ENCODE results near the gene MPDU1. TPM values are rescaled to one million over a fixed set of nuclear protein-coding genes. Genes with fewer than 3 reads are reported as not detected.

MPDU1 gene
- total RNA-seq, 1 experiment from 2014 or later, result 57.0 TPM

- TF ChIP-seq ZNF425 (CRISPR knock-in tag; conservative IDR thresholded peaks at IDR 0.05), result no peak
These were observed 7.7 kb upstream of the MPDU1 start (continued) for GRCh38 chr17:7575959-7576358.

GRCh38 chr17:7576432-7576937 lies 7.2 kb upstream of the MPDU1 start:
- no peak for DNase-seq (ENCODE audit: low spot score)
- no peak for ATAC-seq
- Mint-ChIP-seq H3K27ac (peak overlapping the region; percentile 87), H3K9me3 (no peaks in the 10 kb centered on the region), H3K36me3 (peaks cover 59% of the 10 kb centered on the region), H3K4me1 (peaks cover 59% of the 10 kb centered on the region), H3K4me3 (peak overlapping the region; percentile 16; the same call in 1 of the 2 replicates), H3K27me3 (ENCODE audit: low read depth) (no peaks in the 10 kb centered on the region)
- CTCF ChIA-PET, result interaction anchor here (1.6 kb wide), 1 partner anchor 11 kb away, joined by 4 read pairs; no protein-coding TSS in a partner anchor
- TF ChIP-seq AR (CRISPR knock-in tag; IDR thresholded peaks at IDR 0.05) (peak; percentile 60; the same call in 1 of the 2 replicates), OVOL2 (CRISPR knock-in tag; IDR thresholded peaks at IDR 0.05; ENCODE audit: borderline replicate concordance) (no peak), ZNF671 (CRISPR knock-in tag; IDR thresholded peaks at IDR 0.05) (peak; percentile 49), PRRX2 (CRISPR knock-in tag; IDR thresholded peaks at IDR 0.05) (peak; percentile 14), JAZF1 (CRISPR knock-in tag; IDR thresholded peaks at IDR 0.05) (no peak), USF1 (CRISPR knock-in tag; IDR thresholded peaks at IDR 0.05) (no peak)
- POLR2A ChIA-PET, result interaction anchor here (1.1 to 1.3 kb wide), 2 partner anchors 8 to 19 kb away, joined by 3 read pairs; no protein-coding TSS in a partner anchor

- Mint-ChIP-seq H3K27ac (peak overlapping the region; percentile 87), H3K9me3 (no peaks in the 10 kb centered on the region), H3K36me3 (peaks cover 59% of the 10 kb centered on the region), H3K4me1 (peaks cover 64% of the 10 kb centered on the region), H3K4me3 (no peak overlapping the region), H3K27me3 (ENCODE audit: low read depth) (no peaks in the 10 kb centered on the region)
- no peak for ATAC-seq
- ChIA-PET CTCF (interaction anchor here (4.3 kb wide), 1 partner anchor 17 kb away, joined by 17 read pairs; no protein-coding TSS in a partner anchor), POLR2A (interaction anchor here (1.1 kb wide), 1 partner anchor 20 kb away, joined by 3 read pairs; no protein-coding TSS in a partner anchor)
- DNase-seq (ENCODE audit: low spot score), result no peak
- TF ChIP-seq IRF1 (CRISPR knock-in tag; IDR thresholded peaks at IDR 0.05) (no peak), TEAD4 (CRISPR knock-in tag; IDR thresholded peaks at IDR 0.05) (0 out of 2 replicates have a peak, but pooled peaks have one; percentile 9), ZNF281 (CRISPR knock-in tag; IDR thresholded peaks at IDR 0.05) (no peak)
These were observed 6.1 kb upstream of the MPDU1 start for GRCh38 chr17:7577327-7578199.
